HEK293T (cell line): ENCODE measurements around the gene ARID4B.

Experiments
- CTCF ChIA-PET: fragments of 350-600 bp; formaldehyde crosslinking; extraction: SDS; loops from one replicate; lab custom pipeline; 2021; ENCODE audit warnings: antibody characterized with exemption, inconsistent platforms; lab: Yijun Ruan, JAX
- POLR2A ChIA-PET: fragments of 350-600 bp; formaldehyde crosslinking; extraction: SDS; loops from one replicate; lab custom pipeline; 2020; ENCODE audit warnings: antibody characterized with exemption, inconsistent platforms; lab: Yijun Ruan, JAX
- DNase-seq: peaks from one replicate; pipeline ENCODE4 v3.0.0; 2012; ENCODE audit warnings: mixed read lengths; ENCODE audit errors: extremely low spot score
- ARNT ChIP-seq: fragments of 450-650 bp; IDR thresholded peaks from 2 replicates; pipeline ENCODE4 v1.6.1; 2017; ENCODE audit warnings: mild to moderate bottlenecking
- BHLHE40 ChIP-seq: fragments of 450-650 bp; IDR thresholded peaks from 2 replicates; pipeline ENCODE4 v1.6.1; 2016; ENCODE audit warnings: mild to moderate bottlenecking, moderate library complexity, borderline replicate concordance
- CTBP1 ChIP-seq: fragments of 450-650 bp; IDR thresholded peaks from 2 replicates; pipeline ENCODE4 v1.6.1; 2016; ENCODE audit warnings: borderline replicate concordance
- ELF4 ChIP-seq: fragments of 450-650 bp; IDR thresholded peaks from 2 replicates; pipeline ENCODE4 v1.6.1; 2017; ENCODE audit warnings: antibody characterized with exemption
- FOXA1 ChIP-seq: fragments of 450-650 bp; IDR thresholded peaks from 2 replicates; pipeline ENCODE4 v1.6.1; 2016; ENCODE audit warnings: mild to moderate bottlenecking
- FOXK2 ChIP-seq: fragments of 450-650 bp; IDR thresholded peaks from 2 replicates; pipeline ENCODE4 v1.6.1; 2016; ENCODE audit warnings: mild to moderate bottlenecking
- FOXM1 ChIP-seq: fragments of 450-650 bp; IDR thresholded peaks from 2 replicates; pipeline ENCODE4 v1.6.1; 2017; ENCODE audit warnings: mild to moderate bottlenecking, borderline replicate concordance
- HDGF ChIP-seq: fragments of 450-650 bp; IDR thresholded peaks from 2 replicates; pipeline ENCODE4 v1.6.1; 2017; ENCODE audit warnings: antibody characterized with exemption, borderline replicate concordance
- L3MBTL2 ChIP-seq: fragments of 450-650 bp; conservative IDR thresholded peaks from 2 replicates; pipeline ENCODE4 v1.6.1; 2016; ENCODE audit warnings: mild to moderate bottlenecking
- LEF1 ChIP-seq: fragments of 450-650 bp; IDR thresholded peaks from 2 replicates; pipeline ENCODE4 v1.6.1; 2017; ENCODE audit warnings: mild to moderate bottlenecking, borderline replicate concordance
- NFRKB ChIP-seq: fragments of 450-650 bp; IDR thresholded peaks from 2 replicates; pipeline ENCODE4 v1.6.1; 2016; ENCODE audit warnings: mild to moderate bottlenecking, moderate library complexity
- PKNOX1 ChIP-seq: fragments of 450-650 bp; IDR thresholded peaks from 2 replicates; pipeline ENCODE4 v1.6.1; 2016
- SP1 ChIP-seq: fragments of 450-650 bp; IDR thresholded peaks from 2 replicates; pipeline ENCODE4 v1.6.1; 2017
- SUZ12 ChIP-seq: fragments of 450-650 bp; IDR thresholded peaks from 2 replicates; pipeline ENCODE4 v1.6.1; 2016; ENCODE audit warnings: mild to moderate bottlenecking
- TARDBP ChIP-seq: fragments of 450-650 bp; IDR thresholded peaks from 2 replicates; pipeline ENCODE4 v1.6.1; 2016
- ZNF384 ChIP-seq: fragments of 450-650 bp; IDR thresholded peaks from 2 replicates; pipeline ENCODE4 v1.6.1; 2016

The ARID4B gene

GRCh38 chr1:235151033-235151432 lies 176.9 kb downstream of the ARID4B start:
- no peak for DNase-seq
- CTCF ChIA-PET: no interaction called here
- TF ChIP-seq FOXM1 (no peak), CTBP1 (no peak), ARNT (no peak), ELF4 (no peak), SP1 (no peak), L3MBTL2 (no peak), TARDBP (no peak), ZNF384 (no peak), NFRKB (no peak), HDGF (no peak), LEF1 (no peak), FOXA1 (no peak), FOXK2 (no peak)
- POLR2A ChIA-PET: no interaction called here

- CTCF ChIA-PET: no interaction called here
- TF ChIP-seq FOXK2 (no peak), SUZ12 (no peak), FOXA1 (no peak), CTBP1 (no peak), LEF1 (no peak), PKNOX1 (no peak), ELF4 (no peak), BHLHE40 (no peak), L3MBTL2 (no peak), NFRKB (no peak), HDGF (no peak), ZNF384 (no peak), FOXM1 (no peak), SP1 (no peak), TARDBP (no peak), ARNT (no peak)
- POLR2A ChIA-PET: interaction anchor here (1.2 kb wide), 2 partner anchors 10 to 11 kb away, joined by 5 read pairs; partner anchors contain the start of gene RBM34
- no peak for DNase-seq
These were observed 178.2 kb downstream of the ARID4B start for GRCh38 chr1:235149824-235150223.

- ChIA-PET CTCF (interaction anchor here (2.1 kb wide), 1 partner anchor 10 kb away, joined by 9 read pairs; no protein-coding TSS in a partner anchor), POLR2A (interaction anchor here (1.0 to 2.5 kb wide), 2 partner anchors 9 to 14 kb away, joined by 3 to 11 read pairs; partner anchors contain the start of gene RBM34)
- TF ChIP-seq ZNF384 (no peak), PKNOX1 (no peak), TARDBP (no peak), CTBP1 (no peak), SP1 (no peak), FOXK2 (no peak), L3MBTL2 (no peak), SUZ12 (no peak), BHLHE40 (no peak), ELF4 (no peak), FOXA1 (no peak)
- DNase-seq: no peak
These were observed 180.7 kb downstream of the ARID4B start for GRCh38 chr1:235147269-235147668.

- CTCF ChIA-PET: interaction anchor here (0.7 to 2.1 kb wide), 2 partner anchors 11 to 52 kb away, joined by 3 to 9 read pairs; no protein-coding TSS in a partner anchor
- TF ChIP-seq CTBP1: no peak
- no peak for TF ChIP-seq FOXA1
- no peak for TF ChIP-seq ARNT
- TF ChIP-seq TARDBP: no peak
- no peak for TF ChIP-seq ELF4
- no peak for TF ChIP-seq PKNOX1
- TF ChIP-seq L3MBTL2: no peak
- no peak for TF ChIP-seq FOXK2
- TF ChIP-seq SP1: no peak
- no peak for TF ChIP-seq BHLHE40
- no peak for TF ChIP-seq LEF1
- TF ChIP-seq FOXM1: no peak
- no peak for TF ChIP-seq ZNF384
- no peak for TF ChIP-seq NFRKB
- no peak for TF ChIP-seq HDGF
- TF ChIP-seq SUZ12: no peak
- no peak for DNase-seq
- POLR2A ChIA-PET: interaction anchor here (0.7 kb wide), 1 partner anchor 15 kb away, joined by 4 read pairs; the partner anchor contains the start of gene RBM34
These were observed 182.3 kb downstream of the ARID4B start for GRCh38 chr1:235145639-235146038.

- ChIA-PET POLR2A (no interaction called here), CTCF (no interaction called here)
- DNase-seq: no peak
- no peak for TF ChIP-seq ELF4
- TF ChIP-seq NFRKB: no peak
- no peak for TF ChIP-seq L3MBTL2
- no peak for TF ChIP-seq LEF1
- TF ChIP-seq ZNF384: no peak
- TF ChIP-seq BHLHE40: no peak
- no peak for TF ChIP-seq CTBP1
- no peak for TF ChIP-seq SUZ12
These were observed 185.0 kb downstream of the ARID4B start for GRCh38 chr1:235142991-235143390.

GRCh38 chr1:235139315-235139714 lies 188.7 kb downstream of the ARID4B start:
- no peak for DNase-seq
- ChIA-PET CTCF (interaction anchor here (0.6 kb wide), 1 partner anchor 1389 kb away, joined by 3 read pairs; no protein-coding TSS in a partner anchor), POLR2A (interaction anchor here (0.7 to 2.5 kb wide), 4 partner anchors 11 to 366 kb away, joined by 3 to 22 read pairs (median 4); partner anchors contain the start of genes RBM34 and TOMM20)
- no peak for TF ChIP-seq CTBP1
- no peak for TF ChIP-seq ELF4
- TF ChIP-seq ZNF384: no peak
- TF ChIP-seq FOXK2: no peak
- no peak for TF ChIP-seq SP1
- no peak for TF ChIP-seq LEF1
